HAP-1 (cell line): ENCODE measurements around the gene SHLD1.

Source experiments
- DNase-seq, 2 experiments: peaks; one replicate each; pipeline ENCODE4 v3.0.0-alpha.2; 2016 to 2020; ENCODE audit warnings: low spot score in 2 of 2
- H3K27me3 ChIP-seq: fragments of 250-450 bp; sonication (Bioruptor Pico); 2 replicates; pipeline ENCODE4 v1.5.1; 2020; ENCODE audit warnings: low read depth, mild to moderate bottlenecking, moderate library complexity
- H3K36me3 ChIP-seq: fragments of 250-450 bp; sonication (Bioruptor Pico); replicated peaks from 2 replicates; pipeline ENCODE4 v1.5.1; 2020; ENCODE audit warnings: mild to moderate bottlenecking
- H3K4me1 ChIP-seq: fragments of 250-450 bp; sonication (Bioruptor Pico); 2 replicates; pipeline ENCODE4 v1.5.1; 2020; ENCODE audit warnings: mild to moderate bottlenecking
- H3K4me3 ChIP-seq: fragments of 250-450 bp; sonication (Bioruptor Pico); 2 replicates; pipeline ENCODE4 v1.5.1; 2020; ENCODE audit warnings: mild to moderate bottlenecking, moderate library complexity
- H3K9me3 ChIP-seq: fragments of 250-450 bp; sonication (Bioruptor Pico); 2 replicates; pipeline ENCODE4 v1.5.1; 2020; ENCODE audit warnings: mild to moderate bottlenecking, moderate library complexity
- in situ Hi-C: fragments of 300-500 bp; cut with MboI; formaldehyde crosslinking; loops from 3 replicates; pipeline ENCODE4 v1.14.3; 2020; ENCODE audit warnings: low sequenced_read_pairs, inconsistent platforms, mixed read lengths

SHLD1 gene

DNA sequence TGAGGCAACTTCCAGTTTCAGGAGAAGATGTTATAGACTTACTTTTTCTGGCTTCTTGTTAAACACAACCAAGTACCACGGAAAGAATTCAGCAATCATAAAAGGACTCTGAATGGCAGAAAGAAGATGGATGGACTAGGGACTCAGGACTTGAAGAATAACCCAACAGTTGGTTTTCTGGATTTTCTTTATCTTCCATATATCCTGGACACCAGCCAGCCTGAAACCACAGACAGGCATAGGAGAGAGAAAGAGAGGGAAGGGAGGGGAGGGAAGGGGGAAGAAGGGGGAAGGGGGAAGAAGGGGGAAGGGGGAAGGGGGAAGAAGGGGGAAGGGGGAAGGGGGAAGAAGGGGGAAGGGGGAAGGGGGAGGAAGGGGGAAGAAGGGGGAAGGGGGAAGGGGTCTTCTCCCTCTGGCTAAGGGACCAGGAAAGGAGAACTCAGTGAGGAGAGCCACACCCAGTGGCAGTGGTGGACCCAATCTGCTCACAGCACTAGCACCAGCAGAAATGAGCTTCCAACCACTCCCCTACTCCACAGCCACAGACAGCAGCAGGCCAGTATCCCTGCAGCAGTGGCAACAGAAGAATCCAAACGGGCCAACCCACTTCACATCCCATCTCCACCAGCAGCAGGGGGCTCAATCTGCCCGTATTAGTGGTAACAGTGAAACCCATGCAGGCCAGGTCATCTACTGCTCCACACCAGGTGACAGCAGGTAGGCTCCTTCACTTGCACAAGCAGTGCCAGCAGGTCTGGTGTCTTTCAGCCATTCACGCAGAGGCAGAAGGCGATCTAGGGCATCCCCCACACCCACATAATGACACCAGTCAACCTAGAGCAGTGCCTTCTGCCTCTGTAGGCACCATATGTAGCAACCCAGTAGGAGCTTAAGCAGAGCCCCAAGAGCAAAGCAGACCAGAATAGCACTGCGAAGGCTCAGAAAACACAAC lies 121.5 kb downstream of the SHLD1 start:
- no peaks in the 10 kb centered on the region for H3K36me3 ChIP-seq
- H3K27me3 ChIP-seq: no peaks in the 10 kb centered on the region
- in situ Hi-C loops: no loop called here
- H3K9me3 ChIP-seq: no peaks in the 10 kb centered on the region
- no peak overlapping the region for H3K4me3 ChIP-seq
- peaks cover 4% of the 10 kb centered on the region; the same call in 1 of the 2 replicates for H3K4me1 ChIP-seq
- no peak for DNase-seq

DNA sequence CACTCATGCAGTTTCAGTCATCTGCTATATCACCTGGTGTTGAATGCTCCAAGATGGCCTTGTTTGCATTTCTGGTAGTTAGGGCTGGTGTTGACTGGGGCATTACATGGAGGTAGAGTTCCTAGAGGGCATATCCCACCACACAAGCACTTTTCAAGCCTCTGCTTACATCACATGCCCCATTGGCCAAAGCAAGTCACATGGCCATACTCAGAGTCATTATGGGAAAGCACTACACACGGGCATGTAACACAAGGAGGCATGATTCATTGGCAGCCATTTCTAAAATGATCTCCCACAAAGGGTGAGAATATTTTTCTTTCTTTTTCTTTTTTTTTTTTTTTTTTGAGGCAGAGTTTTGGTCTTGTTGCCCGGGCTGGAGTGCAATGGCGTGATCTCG lies 126.9 kb downstream of the SHLD1 start:
- H3K27me3 ChIP-seq: 0 out of 2 replicates have a peak, but pooled peaks cover under 1% of the 10 kb centered on the region
- no peaks in the 10 kb centered on the region for H3K36me3 ChIP-seq
- H3K4me3 ChIP-seq: no peak overlapping the region
- in situ Hi-C loops: no loop called here
- peaks cover 4% of the 10 kb centered on the region; the same call in 1 of the 2 replicates for H3K4me1 ChIP-seq
- no peak for DNase-seq
- H3K9me3 ChIP-seq: no peaks in the 10 kb centered on the region

DNA sequence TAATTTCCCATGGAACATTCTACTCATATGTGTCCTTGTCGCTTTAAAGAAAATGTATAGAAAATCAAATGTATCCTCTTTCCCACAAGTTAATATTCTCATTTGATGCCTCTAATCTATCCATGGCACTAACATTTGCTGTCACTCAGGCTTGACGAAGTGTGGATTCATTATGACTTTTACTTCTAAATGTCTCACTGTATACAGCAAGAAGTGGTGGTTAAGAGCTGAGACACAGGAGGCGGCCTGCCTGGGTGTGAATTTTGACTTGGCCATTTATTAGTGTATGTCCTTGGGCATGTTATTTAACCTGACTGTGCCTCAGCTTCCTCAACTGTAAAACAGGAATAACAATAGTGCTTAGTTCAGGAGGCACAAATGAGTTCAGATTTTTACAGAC lies 130.1 kb downstream of the SHLD1 start:
- Histone ChIP-seq H3K4me1 (no peaks in the 10 kb centered on the region), H3K36me3 (no peaks in the 10 kb centered on the region), H3K27me3 (peaks cover 9% of the 10 kb centered on the region; the same call in 1 of the 2 replicates), H3K9me3 (no peaks in the 10 kb centered on the region), H3K4me3 (no peak overlapping the region)
- DNase-seq: no peak
- in situ Hi-C loops: no loop called here

GRCh38 chr20:5881703-5882102 lies 131.5 kb downstream of the SHLD1 start:
- peaks cover 9% of the 10 kb centered on the region; the same call in 1 of the 2 replicates for H3K27me3 ChIP-seq
- in situ Hi-C loops: no loop called here
- DNase-seq: no peak
- H3K4me1 ChIP-seq: no peaks in the 10 kb centered on the region
- H3K36me3 ChIP-seq: no peaks in the 10 kb centered on the region
- H3K4me3 ChIP-seq: no peak overlapping the region
- no peaks in the 10 kb centered on the region for H3K9me3 ChIP-seq

DNA sequence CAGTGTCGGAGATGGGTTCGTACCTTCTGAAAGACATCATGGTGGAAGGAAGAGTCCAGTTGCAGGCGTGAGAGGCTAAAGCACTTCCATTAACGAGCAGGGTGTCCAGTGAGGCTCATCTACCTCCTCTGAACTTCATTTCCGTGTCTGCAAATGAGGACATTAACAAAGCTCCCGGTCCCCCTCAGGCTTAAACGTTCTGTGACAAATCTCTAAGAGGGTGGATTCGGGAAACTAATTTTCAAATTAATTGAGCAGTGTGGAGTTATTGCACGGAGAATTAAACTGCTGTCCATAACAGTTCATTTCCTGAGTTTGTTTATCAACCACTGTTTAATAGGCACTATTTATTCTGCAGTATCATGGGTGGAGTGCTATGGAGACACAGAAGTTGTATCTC lies 132.0 kb downstream of the SHLD1 start:
- Histone ChIP-seq H3K9me3 (no peaks in the 10 kb centered on the region), H3K4me3 (no peak overlapping the region), H3K4me1 (no peaks in the 10 kb centered on the region), H3K36me3 (no peaks in the 10 kb centered on the region), H3K27me3 (peaks cover 9% of the 10 kb centered on the region)
- no peak for DNase-seq
- in situ Hi-C loops: no loop called here

DNA sequence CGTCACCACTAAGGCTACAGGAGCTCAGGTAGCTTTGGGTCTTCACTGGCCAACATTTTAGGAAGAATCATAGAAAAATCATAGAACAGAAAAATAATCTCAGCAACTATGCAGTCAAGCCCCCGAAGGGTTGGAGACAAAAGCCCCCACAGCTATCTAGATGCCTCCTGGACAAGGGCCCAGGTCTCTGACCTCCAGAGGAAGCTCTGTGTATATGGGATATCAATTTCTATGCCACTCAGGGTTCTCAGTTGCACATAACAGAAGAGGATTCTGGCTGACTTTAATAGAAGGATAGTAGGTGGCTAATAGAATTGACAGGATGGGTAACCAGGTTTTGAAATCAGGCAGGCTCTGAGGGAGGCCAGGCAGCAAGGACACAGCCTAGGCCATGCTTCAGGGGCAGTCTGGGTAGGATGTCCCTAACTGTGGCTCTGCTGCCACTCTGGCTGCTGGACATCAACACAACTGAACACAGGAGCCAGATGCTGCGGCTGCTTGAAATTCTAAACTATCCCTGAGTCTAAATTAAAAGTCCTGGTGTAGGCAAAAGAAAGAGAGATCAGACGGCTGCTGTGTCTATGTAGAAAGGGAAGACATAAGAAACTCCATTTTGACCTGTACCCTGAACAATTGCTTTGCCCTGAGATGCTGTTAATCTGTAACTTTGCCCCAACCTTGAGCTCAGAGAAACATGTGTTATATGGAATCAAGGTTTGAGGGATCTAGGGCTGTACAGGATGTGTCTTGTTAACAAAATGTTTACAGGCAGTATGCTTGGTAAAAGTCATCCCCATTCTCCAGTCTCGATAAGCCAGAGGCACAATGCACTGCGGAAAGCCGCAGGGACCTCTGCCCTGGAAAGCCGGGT lies 134.5 kb downstream of the SHLD1 start:
- H3K4me1 ChIP-seq: no peaks in the 10 kb centered on the region
- in situ Hi-C loops: no loop called here
- H3K4me3 ChIP-seq: no peak overlapping the region
- no peaks in the 10 kb centered on the region for H3K36me3 ChIP-seq
- H3K9me3 ChIP-seq: no peaks in the 10 kb centered on the region
- H3K27me3 ChIP-seq: peaks cover 11% of the 10 kb centered on the region
- no peak for DNase-seq

DNA sequence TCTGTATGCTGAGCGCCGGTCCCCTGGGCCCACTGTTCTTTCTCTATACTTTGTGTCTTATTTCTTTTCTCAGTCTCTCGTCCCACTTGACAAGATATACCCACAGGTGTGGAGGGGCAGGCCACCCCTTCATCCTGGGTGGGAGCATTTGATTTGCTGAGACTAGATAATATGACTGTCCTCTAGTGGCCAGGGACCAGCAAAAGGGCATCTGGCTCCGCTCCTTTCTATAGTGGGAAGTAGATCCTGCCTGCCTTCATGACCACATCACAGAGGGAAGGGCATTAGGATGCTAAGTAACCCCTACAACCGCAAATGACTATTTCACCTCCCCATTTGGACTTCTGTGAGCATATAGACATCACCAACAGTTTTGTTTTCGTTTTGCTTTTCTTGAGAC lies 135.7 kb downstream of the SHLD1 start:
- H3K36me3 ChIP-seq: no peaks in the 10 kb centered on the region
- no peaks in the 10 kb centered on the region for H3K4me1 ChIP-seq
- H3K27me3 ChIP-seq: peaks cover 11% of the 10 kb centered on the region
- H3K4me3 ChIP-seq: no peak overlapping the region
- no peak for DNase-seq
- H3K9me3 ChIP-seq: no peaks in the 10 kb centered on the region
- in situ Hi-C loops: no loop called here

GRCh38 chr20:5886788-5887187 lies 136.6 kb downstream of the SHLD1 start:
- in situ Hi-C loops: no loop called here
- DNase-seq: no peak
- peaks cover 11% of the 10 kb centered on the region for H3K27me3 ChIP-seq
- H3K36me3 ChIP-seq: no peaks in the 10 kb centered on the region
- no peak overlapping the region for H3K4me3 ChIP-seq
- H3K9me3 ChIP-seq: no peaks in the 10 kb centered on the region
- no peaks in the 10 kb centered on the region for H3K4me1 ChIP-seq

DNA sequence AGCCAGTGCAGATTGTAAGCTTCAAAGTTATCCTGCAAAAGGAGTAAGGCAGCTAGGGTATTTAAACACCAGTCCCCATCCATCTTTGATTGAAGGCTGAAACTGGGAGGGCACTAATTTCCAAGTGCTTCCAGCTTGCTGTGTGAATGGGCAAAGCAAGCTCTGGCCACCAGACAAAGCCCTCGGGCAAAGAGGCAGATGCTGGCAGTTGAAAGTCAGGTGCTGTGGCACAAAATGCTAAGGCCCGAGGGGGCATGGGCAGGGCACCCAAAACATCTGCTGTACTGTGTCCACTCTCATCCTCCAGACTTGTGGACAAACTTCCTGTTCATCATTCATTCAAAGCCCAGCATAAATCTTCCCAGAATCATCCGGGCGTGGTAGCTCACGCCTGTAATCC lies 137.2 kb downstream of the SHLD1 start:
- Histone ChIP-seq H3K9me3 (no peaks in the 10 kb centered on the region), H3K4me3 (no peak overlapping the region), H3K27me3 (peaks cover 8% of the 10 kb centered on the region), H3K36me3 (no peaks in the 10 kb centered on the region), H3K4me1 (no peaks in the 10 kb centered on the region)
- no peak for DNase-seq
- in situ Hi-C loops: no loop called here

- H3K4me3 ChIP-seq: no peak overlapping the region
- no peaks in the 10 kb centered on the region for H3K4me1 ChIP-seq
- H3K27me3 ChIP-seq: peaks cover 5% of the 10 kb centered on the region; the same call in 1 of the 2 replicates
- H3K9me3 ChIP-seq: no peaks in the 10 kb centered on the region
- in situ Hi-C loops: no loop called here
- no peak for DNase-seq
- H3K36me3 ChIP-seq: no peaks in the 10 kb centered on the region
Observed at GRCh38 chr20:5888041-5888440, 137.8 kb downstream of the SHLD1 start.

- DNase-seq: no peak
- in situ Hi-C loops: no loop called here
- H3K9me3 ChIP-seq: no peaks in the 10 kb centered on the region
- H3K4me1 ChIP-seq: no peaks in the 10 kb centered on the region
- no peak overlapping the region for H3K4me3 ChIP-seq
- H3K36me3 ChIP-seq: no peaks in the 10 kb centered on the region
- H3K27me3 ChIP-seq: peaks cover 2% of the 10 kb centered on the region; the same call in 1 of the 2 replicates
Observed at GRCh38 chr20:5890773-5891441, 140.7 kb downstream of the SHLD1 start.

DNA sequence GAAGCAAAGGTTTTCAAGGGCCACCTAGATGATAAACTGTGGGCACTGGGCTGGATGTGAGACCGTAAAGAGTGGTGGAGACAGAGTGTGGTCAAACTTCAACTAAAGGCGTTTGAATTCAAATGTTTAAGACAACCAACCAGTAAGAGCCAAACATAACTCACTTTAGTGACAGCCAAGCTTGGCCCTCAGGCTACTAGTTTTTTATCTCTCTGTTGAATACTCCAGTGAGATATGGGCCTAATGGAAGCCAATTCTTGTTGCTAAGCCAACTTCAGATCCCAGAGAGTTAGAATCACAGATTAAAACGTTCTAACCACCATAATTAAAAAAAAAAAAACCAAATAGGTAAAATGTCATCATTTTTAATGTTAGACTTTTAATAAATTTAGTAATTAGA lies 142.9 kb downstream of the SHLD1 start:
- no peaks in the 10 kb centered on the region for H3K9me3 ChIP-seq
- 0 out of 2 replicates have a peak, but pooled peaks cover 2% of the 10 kb centered on the region for H3K27me3 ChIP-seq
- no peaks in the 10 kb centered on the region for H3K36me3 ChIP-seq
- H3K4me1 ChIP-seq: no peaks in the 10 kb centered on the region
- H3K4me3 ChIP-seq: no peak overlapping the region
- DNase-seq: no peak
- in situ Hi-C loops: no loop called here

GRCh38 chr20:5893621-5894020 lies 143.4 kb downstream of the SHLD1 start:
- H3K9me3 ChIP-seq: no peaks in the 10 kb centered on the region
- H3K36me3 ChIP-seq: no peaks in the 10 kb centered on the region
- 0 out of 2 replicates have a peak, but pooled peaks cover 2% of the 10 kb centered on the region for H3K27me3 ChIP-seq
- DNase-seq: no peak
- no peaks in the 10 kb centered on the region for H3K4me1 ChIP-seq
- in situ Hi-C loops: no loop called here
- no peak overlapping the region for H3K4me3 ChIP-seq
